Measurements from ENCODE around the gene NIPAL1. TPM values are rescaled to one million over a fixed set of nuclear protein-coding genes. Genes with fewer than 3 reads are reported as not detected.

Gene NIPAL1
- total RNA-seq, 1 donor from 2014 or later = 2.0 TPM

DNA sequence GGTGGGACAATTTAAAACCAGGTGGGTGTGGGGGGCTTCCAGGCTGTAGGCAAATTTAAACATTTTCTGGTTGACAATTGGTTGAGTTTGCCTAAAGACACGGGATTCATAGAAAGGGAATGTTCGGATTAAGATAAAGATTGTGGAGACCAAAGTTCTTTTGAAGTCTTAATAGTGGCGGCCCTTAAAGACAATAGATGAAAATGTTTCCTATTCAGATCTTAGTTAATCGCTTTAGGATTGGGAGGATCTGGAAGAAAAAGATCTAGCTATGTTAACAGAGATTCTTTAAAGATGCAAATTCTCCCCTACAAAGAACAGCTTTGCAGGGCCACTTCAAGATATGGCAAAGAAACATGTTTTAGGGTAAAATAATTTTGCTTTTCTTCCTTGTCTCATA lies 4.8 kb upstream of the NIPAL1 start:
- no peak for DNase-seq (ENCODE audit: low spot score)
- H3K4me1 Mint-ChIP-seq (ENCODE audit: low read depth) = peaks cover 6% of the 10 kb centered on the region
- peaks cover 23% of the 10 kb centered on the region for H3K9me3 Mint-ChIP-seq
- H3K4me3 Mint-ChIP-seq = no peak overlapping the region
- no peaks in the 10 kb centered on the region for H3K36me3 Mint-ChIP-seq (ENCODE audit: low read depth)
- intact Hi-C loops (cut with micrococcal nuclease) = loop anchor here (10.0 kb wide), 1 partner anchor 547 kb away; the partner anchor contains the start of gene COMMD8
- H3K27me3 Mint-ChIP-seq (ENCODE audit: insufficient read depth) = peaks cover 13% of the 10 kb centered on the region
- no peak overlapping the region for H3K27ac Mint-ChIP-seq

DNA sequence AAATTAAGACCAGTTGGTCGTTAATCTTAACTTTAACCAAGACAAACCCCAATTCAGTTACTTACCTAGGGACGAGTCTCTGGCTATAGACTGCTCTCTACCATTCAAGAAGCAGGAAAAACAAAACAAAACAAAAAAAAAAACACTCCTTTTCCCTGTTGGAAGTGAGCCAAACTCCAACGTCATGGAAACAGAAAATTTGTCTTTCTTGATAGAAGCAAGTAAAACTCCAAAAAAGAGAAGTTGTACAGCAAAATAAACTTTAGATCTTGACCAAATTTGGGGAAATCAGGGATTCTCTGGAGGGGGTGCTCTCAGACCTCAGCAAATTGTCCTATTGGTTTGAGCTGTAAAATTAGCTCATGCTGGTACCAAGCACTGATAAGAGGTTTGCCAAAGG lies 3.7 kb upstream of the NIPAL1 start:
- Mint-ChIP-seq H3K27me3 (ENCODE audit: insufficient read depth) (peaks cover 21% of the 10 kb centered on the region), H3K27ac (no peak overlapping the region), H3K36me3 (ENCODE audit: low read depth) (no peaks in the 10 kb centered on the region), H3K4me1 (ENCODE audit: low read depth) (peaks cover 6% of the 10 kb centered on the region), H3K9me3 (peaks cover 18% of the 10 kb centered on the region), H3K4me3 (no peak overlapping the region)
- intact Hi-C loops (cut with micrococcal nuclease) = loop anchor here (10.0 kb wide), 1 partner anchor 548 kb away; the partner anchor contains the start of gene COMMD8
- no peak for DNase-seq (ENCODE audit: low spot score)

DNA sequence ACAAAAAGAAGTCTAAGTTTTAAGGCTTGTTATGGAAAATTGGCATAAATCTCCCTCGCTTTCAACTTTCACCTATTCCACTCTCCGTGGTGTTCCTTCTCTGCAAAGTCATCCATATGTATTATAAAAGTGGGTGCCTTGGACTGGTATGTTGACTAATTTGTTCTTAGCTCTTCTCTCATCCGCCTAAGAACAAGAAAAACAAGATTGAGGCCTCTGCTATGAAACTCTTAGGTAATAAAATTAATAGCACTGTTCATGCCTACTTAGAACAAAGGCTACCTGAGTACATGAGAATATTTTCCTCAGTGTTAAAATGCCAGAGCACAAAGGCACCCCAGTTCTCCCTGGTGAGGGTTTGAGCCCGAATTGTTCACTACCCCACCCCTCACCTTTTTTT lies 1.4 kb upstream of the NIPAL1 start:
- H3K4me3 Mint-ChIP-seq = no peak overlapping the region
- peaks cover 13% of the 10 kb centered on the region for H3K9me3 Mint-ChIP-seq
- peaks cover 28% of the 10 kb centered on the region for H3K27me3 Mint-ChIP-seq (ENCODE audit: insufficient read depth)
- no peak for DNase-seq (ENCODE audit: low spot score)
- H3K27ac Mint-ChIP-seq = no peak overlapping the region
- peaks cover 6% of the 10 kb centered on the region for H3K4me1 Mint-ChIP-seq (ENCODE audit: low read depth)
- no peaks in the 10 kb centered on the region for H3K36me3 Mint-ChIP-seq (ENCODE audit: low read depth)
- intact Hi-C loops (cut with micrococcal nuclease) = loop anchor here (5.0 to 10.0 kb wide), 2 partner anchors 87 to 550 kb away; partner anchors contain the start of gene COMMD8

DNA sequence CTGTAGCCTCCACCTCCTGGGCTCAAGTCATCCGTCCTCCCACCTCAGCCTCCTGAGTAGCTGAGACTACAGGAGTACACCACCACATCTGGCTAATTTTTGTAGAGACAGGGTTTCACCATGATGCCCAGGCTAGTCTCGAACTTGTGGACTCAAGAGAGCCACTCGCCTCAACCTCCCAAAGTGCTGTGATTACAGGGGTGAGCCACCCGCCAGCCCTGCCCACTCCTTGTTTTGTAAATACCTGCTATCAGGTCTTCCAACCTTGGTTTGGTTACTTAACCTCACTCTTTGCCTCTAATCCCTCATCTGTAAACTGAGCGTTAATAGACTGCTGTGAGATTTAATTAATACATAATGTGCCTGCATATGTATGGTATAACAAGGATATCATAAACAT lies 894 bp upstream of the NIPAL1 start:
- intact Hi-C loops (cut with micrococcal nuclease) = loop anchor here (1.0 to 10.0 kb wide), 6 partner anchors 12 to 551 kb away; partner anchors contain the start of genes COMMD8, NFXL1 and TEC
- H3K27ac Mint-ChIP-seq = no peak overlapping the region
- H3K36me3 Mint-ChIP-seq (ENCODE audit: low read depth) = no peaks in the 10 kb centered on the region
- H3K4me3 Mint-ChIP-seq = peak overlapping the region; percentile 80
- no peak for DNase-seq (ENCODE audit: low spot score)
- peaks cover 10% of the 10 kb centered on the region for H3K9me3 Mint-ChIP-seq
- peaks cover 28% of the 10 kb centered on the region for H3K27me3 Mint-ChIP-seq (ENCODE audit: insufficient read depth)
- H3K4me1 Mint-ChIP-seq (ENCODE audit: low read depth) = peaks cover 6% of the 10 kb centered on the region

DNA sequence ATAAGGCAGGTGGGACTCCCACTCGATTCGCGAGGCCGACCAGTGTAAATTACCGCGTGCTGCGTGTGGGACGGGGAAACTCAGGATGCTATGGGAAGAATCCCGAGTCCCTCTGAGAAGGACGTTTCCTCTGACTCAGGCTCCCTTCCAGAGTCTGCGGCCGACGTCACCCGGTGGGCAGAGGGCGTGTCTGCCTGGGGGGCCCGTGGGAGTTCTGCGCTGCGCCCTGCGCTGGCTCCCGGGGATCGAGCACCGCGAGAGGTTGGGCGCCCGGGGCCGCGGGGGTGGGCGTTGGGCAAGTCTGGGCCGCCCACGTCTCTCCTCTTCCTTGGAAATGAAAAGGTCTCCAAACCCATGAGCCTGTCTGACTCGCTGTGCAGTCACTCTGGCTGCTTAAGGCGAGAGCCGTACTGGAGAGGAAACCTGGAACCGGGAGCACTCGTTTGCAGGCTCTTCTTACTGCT lies 568 bp downstream of the NIPAL1 start:
- intact Hi-C loops (cut with micrococcal nuclease) = loop anchor here (2.0 to 10.0 kb wide), 4 partner anchors 85 to 552 kb away; partner anchors contain the start of genes COMMD8, NFXL1 and TEC
- no peak for DNase-seq (ENCODE audit: low spot score)
- Mint-ChIP-seq H3K4me3 (peak overlapping the region; percentile 80), H3K9me3 (no peaks in the 10 kb centered on the region), H3K36me3 (ENCODE audit: low read depth) (no peaks in the 10 kb centered on the region), H3K27me3 (ENCODE audit: insufficient read depth) (peaks cover 28% of the 10 kb centered on the region), H3K4me1 (ENCODE audit: low read depth) (peaks cover 12% of the 10 kb centered on the region), H3K27ac (no peak overlapping the region)

DNA sequence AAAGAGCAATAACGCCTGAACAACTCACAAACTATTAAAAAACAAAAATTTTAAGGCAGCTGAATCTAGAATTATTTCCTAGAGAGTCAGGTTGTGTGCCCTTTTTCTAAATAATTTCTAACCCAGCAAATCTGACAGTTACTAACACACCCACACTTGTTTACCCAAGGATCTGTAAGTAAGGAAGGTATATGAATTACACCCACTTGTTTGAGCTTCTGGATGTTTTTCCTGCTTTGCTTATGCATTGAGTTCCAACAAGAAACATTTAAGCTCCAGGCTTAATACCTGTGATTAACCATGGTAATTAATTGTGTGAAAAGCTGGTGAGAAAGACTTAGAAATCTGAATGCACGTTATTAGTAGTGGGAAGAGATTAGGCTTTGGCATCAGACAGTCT lies 1.5 kb downstream of the NIPAL1 start:
- peaks cover 28% of the 10 kb centered on the region for H3K27me3 Mint-ChIP-seq (ENCODE audit: insufficient read depth)
- H3K4me3 Mint-ChIP-seq = no peak overlapping the region
- no peaks in the 10 kb centered on the region for H3K9me3 Mint-ChIP-seq
- peaks cover 12% of the 10 kb centered on the region for H3K4me1 Mint-ChIP-seq (ENCODE audit: low read depth)
- H3K36me3 Mint-ChIP-seq (ENCODE audit: low read depth) = no peaks in the 10 kb centered on the region
- H3K27ac Mint-ChIP-seq = no peak overlapping the region
- DNase-seq (ENCODE audit: low spot score) = no peak
- intact Hi-C loops (cut with micrococcal nuclease) = loop anchor here (5.0 to 10.0 kb wide), 2 partner anchors 84 to 553 kb away; partner anchors contain the start of gene COMMD8

DNA sequence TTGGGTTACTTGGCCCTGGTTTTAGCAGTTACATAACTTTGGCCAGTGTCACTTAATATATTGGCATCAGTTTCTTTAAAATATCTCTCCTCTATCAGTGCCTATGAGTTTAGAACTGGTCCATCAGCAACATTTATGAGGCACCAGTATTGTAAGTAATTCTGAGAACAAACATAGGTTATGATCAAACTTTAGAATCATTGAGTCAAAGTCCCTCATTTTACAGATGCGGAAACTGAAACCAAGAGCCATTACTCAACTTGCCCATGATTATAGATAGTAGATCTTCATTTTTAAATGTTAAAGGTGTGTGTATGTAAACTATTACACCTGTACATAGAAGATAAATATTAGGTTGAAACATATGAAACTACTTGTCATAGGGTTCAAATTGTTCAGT lies 4.5 kb downstream of the NIPAL1 start:
- no peak overlapping the region for H3K27ac Mint-ChIP-seq
- no peak overlapping the region for H3K4me3 Mint-ChIP-seq
- no peak for DNase-seq (ENCODE audit: low spot score)
- H3K27me3 Mint-ChIP-seq (ENCODE audit: insufficient read depth) = peaks cover 20% of the 10 kb centered on the region
- H3K9me3 Mint-ChIP-seq = no peaks in the 10 kb centered on the region
- intact Hi-C loops (cut with micrococcal nuclease) = loop anchor here (1.0 kb wide), 1 partner anchor 15 kb away; no protein-coding TSS in a partner anchor
- H3K36me3 Mint-ChIP-seq (ENCODE audit: low read depth) = no peaks in the 10 kb centered on the region
- peaks cover 8% of the 10 kb centered on the region for H3K4me1 Mint-ChIP-seq (ENCODE audit: low read depth)

DNA sequence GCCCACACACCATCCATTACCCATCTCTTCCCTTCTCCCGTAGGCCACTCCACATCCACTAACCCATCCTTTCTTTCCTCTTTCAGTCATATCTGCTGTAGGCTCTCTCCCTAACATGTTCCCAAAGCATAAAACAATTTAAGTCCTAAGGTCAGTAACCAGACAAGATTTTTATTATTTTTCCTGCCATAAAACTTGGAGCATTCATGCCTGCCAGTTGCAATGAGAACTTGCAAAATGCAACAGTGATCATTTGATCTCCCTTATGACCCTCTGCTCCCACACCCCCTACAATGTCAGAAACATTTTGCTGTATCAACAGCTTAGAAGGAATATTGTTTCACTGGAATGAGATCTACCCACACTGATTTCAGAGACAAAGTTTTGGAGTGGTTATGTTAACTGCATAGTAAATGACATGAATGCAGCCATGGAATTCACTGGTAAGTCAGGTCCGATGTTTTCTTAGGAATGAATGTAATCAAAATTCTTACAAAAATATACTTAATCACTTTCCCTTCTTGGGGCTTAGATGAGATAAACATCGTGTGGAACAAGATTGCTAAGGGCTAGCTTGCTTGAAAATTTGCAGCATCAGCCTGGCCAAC lies 5.7 kb downstream of the NIPAL1 start:
- intact Hi-C loops (cut with micrococcal nuclease) = no loop called here
- Mint-ChIP-seq H3K4me1 (ENCODE audit: low read depth) (peaks cover 7% of the 10 kb centered on the region), H3K4me3 (no peak overlapping the region), H3K27ac (no peak overlapping the region), H3K27me3 (ENCODE audit: insufficient read depth) (peaks cover 14% of the 10 kb centered on the region), H3K9me3 (no peaks in the 10 kb centered on the region), H3K36me3 (ENCODE audit: low read depth) (no peaks in the 10 kb centered on the region)
- no peak for DNase-seq (ENCODE audit: low spot score)

DNA sequence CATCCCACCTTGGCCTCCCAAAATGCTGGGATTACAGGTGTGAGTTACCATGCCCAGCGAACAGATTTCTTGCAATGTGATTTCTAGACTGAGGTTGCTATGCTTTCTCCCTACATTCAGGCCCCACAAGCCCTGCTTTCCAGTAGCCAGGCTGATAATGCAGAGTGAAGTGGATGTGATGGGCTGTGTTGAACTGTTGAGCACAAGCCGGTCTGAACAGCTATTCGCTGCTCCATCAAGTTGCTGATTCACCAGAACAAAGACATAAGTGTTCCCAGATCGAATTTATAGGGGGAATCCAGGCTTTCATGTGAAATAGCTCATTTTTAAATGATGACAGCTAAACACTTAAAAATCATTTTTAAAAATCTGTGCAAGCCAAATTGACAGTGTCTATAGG lies 8.0 kb downstream of the NIPAL1 start:
- no peaks in the 10 kb centered on the region for H3K9me3 Mint-ChIP-seq

DNA sequence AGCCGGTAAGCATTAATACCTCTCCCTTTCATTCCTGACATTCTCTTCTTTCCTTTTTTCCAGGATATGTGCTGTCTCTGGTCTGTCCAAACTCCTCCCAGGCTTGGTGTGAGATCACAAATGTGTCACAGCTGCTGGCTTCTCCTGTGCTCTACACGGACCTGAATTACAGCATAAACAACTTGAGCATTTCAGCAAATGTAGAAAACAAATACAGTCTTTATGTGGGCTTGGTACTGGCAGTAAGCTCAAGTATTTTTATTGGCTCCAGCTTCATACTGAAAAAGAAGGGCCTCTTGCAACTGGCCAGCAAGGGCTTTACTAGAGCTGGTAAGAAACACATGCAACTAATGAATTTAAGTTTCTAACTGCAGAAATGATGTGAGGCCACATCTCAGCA lies 8.4 kb downstream of the NIPAL1 start:
- H3K36me3 Mint-ChIP-seq (ENCODE audit: low read depth) = no peaks in the 10 kb centered on the region
- no peak overlapping the region for H3K27ac Mint-ChIP-seq
- intact Hi-C loops (cut with micrococcal nuclease) = no loop called here
- DNase-seq (ENCODE audit: low spot score) = no peak
- peaks cover 2% of the 10 kb centered on the region for H3K27me3 Mint-ChIP-seq (ENCODE audit: insufficient read depth)
- H3K4me3 Mint-ChIP-seq = no peak overlapping the region
- H3K9me3 Mint-ChIP-seq = no peaks in the 10 kb centered on the region
- peaks cover 13% of the 10 kb centered on the region for H3K4me1 Mint-ChIP-seq (ENCODE audit: low read depth)

More for the DNA sequence above, 8.0 kb downstream of the NIPAL1 start:
- no peaks in the 10 kb centered on the region for H3K36me3 Mint-ChIP-seq (ENCODE audit: low read depth)
- H3K27ac Mint-ChIP-seq = no peak overlapping the region
- no peak for DNase-seq (ENCODE audit: low spot score)
- H3K27me3 Mint-ChIP-seq (ENCODE audit: insufficient read depth) = peaks cover 2% of the 10 kb centered on the region
- H3K4me1 Mint-ChIP-seq (ENCODE audit: low read depth) = peaks cover 13% of the 10 kb centered on the region
- H3K4me3 Mint-ChIP-seq = no peak overlapping the region
- intact Hi-C loops (cut with micrococcal nuclease) = no loop called here

DNA sequence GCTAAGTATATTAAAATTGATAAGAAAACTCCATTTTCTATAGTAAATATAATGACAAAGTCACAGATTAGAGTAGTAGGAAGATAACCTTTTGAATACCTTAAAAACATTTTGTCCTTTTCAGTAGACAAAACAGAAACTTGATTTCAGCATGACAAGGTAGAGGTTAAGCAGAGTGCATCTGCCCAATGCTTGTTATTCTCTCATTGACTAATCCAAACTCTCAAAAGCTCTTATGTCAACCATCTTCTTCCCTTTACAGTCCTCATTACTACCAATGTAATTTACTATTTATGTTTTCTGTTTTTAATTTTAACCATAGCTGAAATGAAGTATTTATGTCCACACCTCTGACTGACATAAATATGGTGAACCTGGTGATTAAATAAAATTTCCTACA lies 11.1 kb downstream of the NIPAL1 start:
- H3K4me3 Mint-ChIP-seq = no peak overlapping the region
- H3K4me1 Mint-ChIP-seq (ENCODE audit: low read depth) = peaks cover 13% of the 10 kb centered on the region
- no peak overlapping the region for H3K27ac Mint-ChIP-seq
- DNase-seq (ENCODE audit: low spot score) = no peak
- no peaks in the 10 kb centered on the region for H3K9me3 Mint-ChIP-seq
- no peaks in the 10 kb centered on the region for H3K36me3 Mint-ChIP-seq (ENCODE audit: low read depth)
- H3K27me3 Mint-ChIP-seq (ENCODE audit: insufficient read depth) = peaks cover 7% of the 10 kb centered on the region
- intact Hi-C loops (cut with micrococcal nuclease) = loop anchor here (1.0 kb wide), 2 partner anchors 9 to 11 kb away; partner anchors contain the start of genes CNGA1 and NIPAL1

DNA sequence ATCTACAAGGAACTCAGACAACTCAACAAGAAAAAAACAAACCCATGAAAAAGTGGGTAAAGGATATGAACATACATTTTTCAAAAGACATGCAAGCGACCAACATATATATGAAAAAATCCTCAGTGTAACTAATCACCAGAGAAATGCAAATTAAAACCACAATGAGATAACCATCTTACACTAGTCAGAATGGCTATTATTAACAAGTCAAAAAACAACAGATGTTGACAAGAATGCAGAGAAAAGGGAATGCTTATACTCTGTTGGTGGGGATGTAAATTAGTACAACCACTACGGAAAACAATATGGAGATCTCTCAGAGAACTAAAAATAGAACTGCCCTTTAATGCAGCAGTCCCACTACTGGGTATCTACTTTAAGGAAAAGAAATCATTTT lies 12.1 kb downstream of the NIPAL1 start:
- intact Hi-C loops (cut with micrococcal nuclease) = no loop called here
- no peaks in the 10 kb centered on the region for H3K9me3 Mint-ChIP-seq
- peaks cover 16% of the 10 kb centered on the region for H3K4me1 Mint-ChIP-seq (ENCODE audit: low read depth)
- no peaks in the 10 kb centered on the region for H3K36me3 Mint-ChIP-seq (ENCODE audit: low read depth)
- H3K27me3 Mint-ChIP-seq (ENCODE audit: insufficient read depth) = peaks cover 7% of the 10 kb centered on the region
- no peak for DNase-seq (ENCODE audit: low spot score)
- no peak overlapping the region for H3K27ac Mint-ChIP-seq
- no peak overlapping the region for H3K4me3 Mint-ChIP-seq

DNA sequence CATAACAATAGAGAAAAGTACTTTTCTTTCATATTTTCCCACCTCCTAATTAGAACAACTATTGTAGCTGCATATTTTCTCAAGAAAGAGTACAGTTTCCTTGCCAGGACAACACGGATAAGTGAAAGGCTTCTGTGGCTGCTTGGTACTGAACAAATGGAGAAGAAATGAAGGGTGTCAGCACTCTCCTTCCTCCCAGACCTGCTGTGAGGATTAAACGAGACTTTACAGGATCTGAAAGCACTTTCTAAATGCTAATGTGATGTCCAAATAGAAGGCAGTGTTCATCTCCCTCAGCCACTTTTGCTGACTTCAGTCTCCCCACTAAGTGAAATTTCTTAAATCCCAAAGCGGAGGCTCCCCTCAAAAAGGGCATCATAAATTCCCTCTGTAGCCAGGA lies 13.9 kb downstream of the NIPAL1 start:
- no peaks in the 10 kb centered on the region for H3K36me3 Mint-ChIP-seq (ENCODE audit: low read depth)
- H3K4me1 Mint-ChIP-seq (ENCODE audit: low read depth) = peaks cover 22% of the 10 kb centered on the region
- no peaks in the 10 kb centered on the region for H3K9me3 Mint-ChIP-seq
- no peak for DNase-seq (ENCODE audit: low spot score)
- H3K27me3 Mint-ChIP-seq (ENCODE audit: insufficient read depth) = peaks cover 4% of the 10 kb centered on the region
- H3K4me3 Mint-ChIP-seq = no peak overlapping the region
- H3K27ac Mint-ChIP-seq = no peak overlapping the region
- intact Hi-C loops (cut with micrococcal nuclease) = no loop called here
